ENCODE results near the gene ADCYAP1R1.

- TF ChIP-seq CTCF (conservative IDR thresholded peaks at IDR 0.05; ENCODE audit: low read length), result no peak
- no peak for TF ChIP-seq EZH2phosphoT487 (IDR thresholded peaks at IDR 0.05; ENCODE audit: borderline replicate concordance, low read depth, low read length)
Observed at GRCh38 chr7:31054608-31055278, 2.6 kb downstream of the ADCYAP1R1 start.

Data from OCI-LY7 (cell line).